HCT116 (cell line): Measurements from ENCODE around the gene OBP2B.

Experiments
- CEBPB ChIP-seq: IDR thresholded peaks from 2 replicates; pipeline ENCODE4 v1.6.1; 2012; ENCODE audit warnings: low read depth
- EGR1 ChIP-seq: IDR thresholded peaks from 2 replicates; pipeline ENCODE4 v1.6.1; 2012; ENCODE audit warnings: low read depth
- EZH2 ChIP-seq: fragments of 200-600 bp; sonication (generic); IDR thresholded peaks from 2 replicates; pipeline ENCODE4 v1.6.1; 2017; ENCODE audit warnings: antibody characterized with exemption, mixed run types
- FOSL1 ChIP-seq: IDR thresholded peaks from 2 replicates; pipeline ENCODE4 v1.6.1; 2012; ENCODE audit warnings: low read depth
- POLR2A ChIP-seq: IDR thresholded peaks from 2 replicates; pipeline ENCODE4 v1.7.0; 2011; ENCODE audit warnings: borderline replicate concordance; ENCODE audit not compliant: insufficient read depth, insufficient read length; ENCODE audit errors: extremely low read depth
- POLR2AphosphoS5 ChIP-seq: IDR thresholded peaks from 2 replicates; pipeline ENCODE4 v1.6.1; 2011; ENCODE audit warnings: mild to moderate bottlenecking, low read depth, low read length, moderate library complexity
- RAD21 ChIP-seq: IDR thresholded peaks from 2 replicates; pipeline ENCODE4 v1.6.1; 2012; ENCODE audit warnings: low read depth, mild to moderate bottlenecking
- SRF ChIP-seq: IDR thresholded peaks from 2 replicates; pipeline ENCODE4 v1.6.1; 2012; ENCODE audit warnings: low read depth
- ZNF274 ChIP-seq: fragments of 200-500 bp; sonication (Bioruptor generic); IDR thresholded peaks from 2 replicates; pipeline ENCODE4 v1.6.1; 2014; ENCODE audit warnings: mild to moderate bottlenecking, low read depth, low read length, inconsistent platforms
- TF ChIP-seq, protein P1 (sequence below): IDR thresholded peaks from 2 replicates; pipeline ENCODE4 v1.6.1; 2012; ENCODE audit warnings: low read depth
- TF ChIP-seq, protein P2 (sequence below): IDR thresholded peaks from 2 replicates; pipeline ENCODE4 v1.6.1; 2012
- TF ChIP-seq, protein P3 (sequence below), 3 experiments: fragments of 200-600 bp in 1 of 3; sonication (generic) in 1 of 3; IDR thresholded peaks in 2 of 3; conservative IDR thresholded peaks in 1 of 3; 2 replicates each; pipeline ENCODE4 v1.5.1; 2012 to 2017; ENCODE audit warnings: low read depth in 2 of 3, low read length in 2 of 3, antibody characterized with exemption in 1 of 3, borderline replicate concordance in 1 of 3, control low read depth in 1 of 3, mild to moderate bottlenecking in 1 of 3, mixed read lengths in 1 of 3, mixed run types in 1 of 3, moderate library complexity in 1 of 3; ENCODE audit not compliant: insufficient read depth in 1 of 3

DNA sequence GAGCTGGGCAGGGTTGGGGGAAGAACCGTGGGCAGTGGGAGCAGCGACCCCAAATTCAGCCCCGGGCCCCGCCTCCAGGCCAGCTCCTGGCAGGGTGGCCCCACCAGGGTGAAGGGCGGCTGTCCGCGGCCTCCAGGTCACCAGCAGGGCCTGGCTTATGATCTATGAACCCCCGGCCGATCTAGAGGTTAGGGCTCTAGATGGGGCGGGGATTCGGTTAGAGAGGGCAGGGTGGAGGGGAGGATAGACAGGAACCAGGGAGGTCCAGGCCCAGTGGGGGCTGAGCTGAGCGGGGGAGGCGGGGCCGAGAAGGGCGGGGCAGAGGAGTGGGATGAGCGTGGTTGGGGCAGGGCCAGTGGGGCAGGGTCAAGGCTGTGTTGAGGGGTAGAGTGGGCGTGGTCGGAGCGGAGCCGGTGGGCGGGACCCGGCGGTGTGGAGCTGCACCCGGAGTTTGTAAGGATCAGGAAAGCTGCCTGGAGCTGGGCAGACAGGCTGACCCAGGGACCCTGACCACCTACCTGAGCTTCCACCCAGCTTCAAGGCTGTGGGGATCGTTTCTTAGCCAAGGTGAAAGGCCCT lies 29.3 kb upstream of the OBP2B start:
- TF ChIP-seq, protein P1, sequence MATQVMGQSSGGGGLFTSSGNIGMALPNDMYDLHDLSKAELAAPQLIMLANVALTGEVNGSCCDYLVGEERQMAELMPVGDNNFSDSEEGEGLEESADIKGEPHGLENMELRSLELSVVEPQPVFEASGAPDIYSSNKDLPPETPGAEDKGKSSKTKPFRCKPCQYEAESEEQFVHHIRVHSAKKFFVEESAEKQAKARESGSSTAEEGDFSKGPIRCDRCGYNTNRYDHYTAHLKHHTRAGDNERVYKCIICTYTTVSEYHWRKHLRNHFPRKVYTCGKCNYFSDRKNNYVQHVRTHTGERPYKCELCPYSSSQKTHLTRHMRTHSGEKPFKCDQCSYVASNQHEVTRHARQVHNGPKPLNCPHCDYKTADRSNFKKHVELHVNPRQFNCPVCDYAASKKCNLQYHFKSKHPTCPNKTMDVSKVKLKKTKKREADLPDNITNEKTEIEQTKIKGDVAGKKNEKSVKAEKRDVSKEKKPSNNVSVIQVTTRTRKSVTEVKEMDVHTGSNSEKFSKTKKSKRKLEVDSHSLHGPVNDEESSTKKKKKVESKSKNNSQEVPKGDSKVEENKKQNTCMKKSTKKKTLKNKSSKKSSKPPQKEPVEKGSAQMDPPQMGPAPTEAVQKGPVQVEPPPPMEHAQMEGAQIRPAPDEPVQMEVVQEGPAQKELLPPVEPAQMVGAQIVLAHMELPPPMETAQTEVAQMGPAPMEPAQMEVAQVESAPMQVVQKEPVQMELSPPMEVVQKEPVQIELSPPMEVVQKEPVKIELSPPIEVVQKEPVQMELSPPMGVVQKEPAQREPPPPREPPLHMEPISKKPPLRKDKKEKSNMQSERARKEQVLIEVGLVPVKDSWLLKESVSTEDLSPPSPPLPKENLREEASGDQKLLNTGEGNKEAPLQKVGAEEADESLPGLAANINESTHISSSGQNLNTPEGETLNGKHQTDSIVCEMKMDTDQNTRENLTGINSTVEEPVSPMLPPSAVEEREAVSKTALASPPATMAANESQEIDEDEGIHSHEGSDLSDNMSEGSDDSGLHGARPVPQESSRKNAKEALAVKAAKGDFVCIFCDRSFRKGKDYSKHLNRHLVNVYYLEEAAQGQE, result no peak
- TF ChIP-seq, protein P2, sequence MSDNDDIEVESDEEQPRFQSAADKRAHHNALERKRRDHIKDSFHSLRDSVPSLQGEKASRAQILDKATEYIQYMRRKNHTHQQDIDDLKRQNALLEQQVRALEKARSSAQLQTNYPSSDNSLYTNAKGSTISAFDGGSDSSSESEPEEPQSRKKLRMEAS, result no peak
- TF ChIP-seq FOSL1, result no peak
- TF ChIP-seq SRF, result no peak
- TF ChIP-seq EGR1, result no peak; the same call in 1 of the 2 replicates
- TF ChIP-seq, protein P3, sequence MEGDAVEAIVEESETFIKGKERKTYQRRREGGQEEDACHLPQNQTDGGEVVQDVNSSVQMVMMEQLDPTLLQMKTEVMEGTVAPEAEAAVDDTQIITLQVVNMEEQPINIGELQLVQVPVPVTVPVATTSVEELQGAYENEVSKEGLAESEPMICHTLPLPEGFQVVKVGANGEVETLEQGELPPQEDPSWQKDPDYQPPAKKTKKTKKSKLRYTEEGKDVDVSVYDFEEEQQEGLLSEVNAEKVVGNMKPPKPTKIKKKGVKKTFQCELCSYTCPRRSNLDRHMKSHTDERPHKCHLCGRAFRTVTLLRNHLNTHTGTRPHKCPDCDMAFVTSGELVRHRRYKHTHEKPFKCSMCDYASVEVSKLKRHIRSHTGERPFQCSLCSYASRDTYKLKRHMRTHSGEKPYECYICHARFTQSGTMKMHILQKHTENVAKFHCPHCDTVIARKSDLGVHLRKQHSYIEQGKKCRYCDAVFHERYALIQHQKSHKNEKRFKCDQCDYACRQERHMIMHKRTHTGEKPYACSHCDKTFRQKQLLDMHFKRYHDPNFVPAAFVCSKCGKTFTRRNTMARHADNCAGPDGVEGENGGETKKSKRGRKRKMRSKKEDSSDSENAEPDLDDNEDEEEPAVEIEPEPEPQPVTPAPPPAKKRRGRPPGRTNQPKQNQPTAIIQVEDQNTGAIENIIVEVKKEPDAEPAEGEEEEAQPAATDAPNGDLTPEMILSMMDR (IDR thresholded peaks at IDR 0.05 in 2 of 3, conservative IDR thresholded peaks at IDR 0.05 in 1 of 3; ENCODE audit: borderline replicate concordance in 1 of 3, insufficient read depth in 1 of 3, low read depth in 2 of 3, low read length in 2 of 3), result no peak
- TF ChIP-seq RAD21, result no peak
- TF ChIP-seq POLR2A, result no peak
- no peak for TF ChIP-seq ZNF274
- TF ChIP-seq POLR2AphosphoS5, result no peak
- no peak for TF ChIP-seq EZH2
- no peak for TF ChIP-seq CEBPB
